Measurements from ENCODE around the gene GRIK2.

Gene GRIK2

GRCh38 chr6:101605874-101606273 lies 212.4 kb downstream of the GRIK2 start:
- no peak for TF ChIP-seq CTCF (IDR thresholded peaks at IDR 0.05; ENCODE audit: extremely low read depth, missing control alignments)
- no peak for DNase-seq (ENCODE audit: low spot score)

- TF ChIP-seq CTCF (IDR thresholded peaks at IDR 0.05; ENCODE audit: extremely low read depth, missing control alignments), result no peak
- DNase-seq (ENCODE audit: low spot score), result no peak
These were observed 213.7 kb downstream of the GRIK2 start for GRCh38 chr6:101607111-101607690.

GRCh38 chr6:101608703-101609102 lies 215.2 kb downstream of the GRIK2 start:
- no peak for TF ChIP-seq CTCF (IDR thresholded peaks at IDR 0.05; ENCODE audit: extremely low read depth, missing control alignments)
- DNase-seq (ENCODE audit: low spot score), result no peak

GRCh38 chr6:101613556-101613955 lies 220.0 kb downstream of the GRIK2 start:
- DNase-seq (ENCODE audit: low spot score), result no peak
- TF ChIP-seq CTCF (IDR thresholded peaks at IDR 0.05; ENCODE audit: extremely low read depth, missing control alignments), result no peak

GRCh38 chr6:101614774-101615173 lies 221.3 kb downstream of the GRIK2 start:
- TF ChIP-seq CTCF (IDR thresholded peaks at IDR 0.05; ENCODE audit: extremely low read depth, missing control alignments), result no peak

GRCh38 chr6:101626269-101626668 lies 232.8 kb downstream of the GRIK2 start:
- no peak for DNase-seq (ENCODE audit: low spot score)
- no peak for TF ChIP-seq CTCF (IDR thresholded peaks at IDR 0.05; ENCODE audit: extremely low read depth, missing control alignments)

More at GRCh38 chr6:101614774-101615173, 221.3 kb downstream of the GRIK2 start:
- DNase-seq (ENCODE audit: low spot score), result no peak

GRCh38 chr6:101630941-101631340 lies 237.4 kb downstream of the GRIK2 start:
- no peak for DNase-seq (ENCODE audit: low spot score)
- no peak for TF ChIP-seq CTCF (IDR thresholded peaks at IDR 0.05; ENCODE audit: extremely low read depth, missing control alignments)

Data from GM20000 (cell line).